Measurements from ENCODE around the gene ARID1B. TPM values are rescaled to one million over a fixed set of nuclear protein-coding genes. Genes with fewer than 3 reads are reported as not detected.

Gene ARID1B
- total RNA-seq, 1 donor from 2014 or later, result 16.3 TPM

DNA sequence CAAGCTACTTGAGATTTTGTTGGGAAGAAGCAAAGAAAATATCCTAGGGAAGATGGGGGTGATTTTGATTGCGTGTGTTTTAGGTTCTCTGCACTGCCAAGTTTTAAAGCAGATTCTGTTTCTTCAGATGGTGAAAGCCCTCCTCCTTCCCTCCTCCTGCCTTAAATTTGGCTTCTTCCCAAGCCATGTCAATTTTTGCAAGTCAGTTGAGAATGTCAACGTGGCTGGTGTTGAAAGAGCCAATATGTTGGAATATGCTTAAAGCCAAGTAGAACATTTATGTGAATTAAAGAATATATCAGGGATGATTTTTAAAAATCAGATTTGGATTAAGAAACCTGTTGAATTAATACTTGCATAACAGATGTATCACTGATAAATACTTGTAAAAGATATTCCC lies 270.8 kb downstream of the ARID1B start:
- no peak for FAIRE-seq
- Histone ChIP-seq H3K27me3 (ENCODE audit: control insufficient read depth, insufficient read depth, low read length) (no peaks in the 10 kb centered on the region), H3K4me3 (ENCODE audit: low read depth, low read length) (no peak overlapping the region), H3K36me3 (ENCODE audit: control insufficient read depth, insufficient read depth, low read length) (no peaks in the 10 kb centered on the region)
- no peak for DNase-seq (ENCODE audit: low read depth)
- TF ChIP-seq CTCF (IDR thresholded peaks at IDR 0.05; ENCODE audit: insufficient read depth, low read length, severe bottlenecking), result no peak

- Histone ChIP-seq H3K27me3 (ENCODE audit: control insufficient read depth, insufficient read depth, low read length) (no peaks in the 10 kb centered on the region), H3K36me3 (ENCODE audit: control insufficient read depth, insufficient read depth, low read length) (no peaks in the 10 kb centered on the region), H3K4me3 (ENCODE audit: low read depth, low read length) (no peak overlapping the region)
- DNase-seq (ENCODE audit: low read depth) (no peak), FAIRE-seq (no peak)
- no peak for TF ChIP-seq CTCF (IDR thresholded peaks at IDR 0.05; ENCODE audit: insufficient read depth, low read length, severe bottlenecking)
Observed at GRCh38 chr6:157049133-157049532, 272.0 kb downstream of the ARID1B start.

DNA sequence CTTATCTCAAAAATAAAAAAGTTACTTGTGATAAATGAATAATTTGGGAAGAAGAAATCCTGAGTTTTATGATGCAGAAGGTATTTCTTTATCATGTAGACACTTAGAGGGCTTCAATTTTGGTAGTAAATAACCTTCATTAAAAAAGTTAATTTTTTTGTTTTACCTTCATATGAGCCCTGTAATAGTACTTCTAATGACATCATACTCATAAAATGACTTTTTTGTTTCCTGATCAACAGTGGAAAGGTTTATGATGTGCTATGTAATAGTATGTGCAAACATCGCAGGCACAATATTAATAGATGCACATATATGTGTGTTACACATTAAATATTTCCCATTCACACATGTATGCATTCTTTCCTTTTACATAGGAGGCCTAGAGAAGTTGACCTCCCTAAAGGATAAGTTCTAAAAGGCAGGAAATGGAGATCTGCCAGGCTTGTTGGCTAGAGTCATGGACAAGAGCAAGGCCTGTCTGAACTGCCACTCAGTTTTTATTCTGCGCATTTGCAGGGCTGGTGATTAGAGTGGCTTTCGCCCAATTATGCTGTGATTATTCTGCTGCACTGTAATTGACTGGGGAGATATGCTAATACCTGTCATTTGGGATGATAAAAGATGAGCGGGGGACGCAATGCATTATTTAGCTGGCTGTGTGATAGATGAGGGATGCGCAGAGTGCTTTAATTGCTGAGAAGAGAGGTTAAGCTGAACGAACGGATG lies 273.5 kb downstream of the ARID1B start:
- Histone ChIP-seq H3K36me3 (ENCODE audit: control insufficient read depth, insufficient read depth, low read length) (no peaks in the 10 kb centered on the region), H3K4me3 (ENCODE audit: low read depth, low read length) (no peak overlapping the region), H3K27me3 (ENCODE audit: control insufficient read depth, insufficient read depth, low read length) (no peaks in the 10 kb centered on the region)
- TF ChIP-seq CTCF (IDR thresholded peaks at IDR 0.05; ENCODE audit: insufficient read depth, low read length, severe bottlenecking), result no peak
- no peak for FAIRE-seq
- no peak for DNase-seq (ENCODE audit: low read depth)

DNA sequence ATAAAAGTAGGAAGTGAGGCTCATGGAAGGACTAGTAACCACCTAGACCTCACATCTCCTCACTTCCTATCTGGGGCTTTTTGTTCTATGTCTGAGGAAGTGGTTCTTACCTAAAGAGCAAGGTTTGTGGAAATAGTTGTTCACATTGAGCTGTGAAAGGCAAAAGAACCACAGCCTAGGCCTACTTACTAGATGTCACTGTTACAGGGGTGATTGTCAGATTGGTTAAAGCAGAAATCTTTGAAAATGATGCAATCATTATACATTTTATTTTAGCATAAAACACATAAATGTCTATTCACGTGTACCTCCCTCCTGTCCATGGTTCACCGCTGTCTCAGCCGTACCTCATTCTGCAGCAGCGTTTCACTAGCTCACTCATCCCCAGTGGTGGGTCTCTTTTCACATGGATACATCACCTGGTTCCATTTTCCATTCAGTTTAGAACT lies 277.4 kb downstream of the ARID1B start:
- no peak overlapping the region for H3K4me3 ChIP-seq (ENCODE audit: low read depth, low read length)
- H3K36me3 ChIP-seq (ENCODE audit: control insufficient read depth, insufficient read depth, low read length), result no peaks in the 10 kb centered on the region
- no peaks in the 10 kb centered on the region for H3K27me3 ChIP-seq (ENCODE audit: control insufficient read depth, insufficient read depth, low read length)
- FAIRE-seq (no peak), DNase-seq (ENCODE audit: low read depth) (no peak)
- TF ChIP-seq CTCF (IDR thresholded peaks at IDR 0.05; ENCODE audit: insufficient read depth, low read length, severe bottlenecking), result no peak

GRCh38 chr6:157055863-157056262 lies 278.7 kb downstream of the ARID1B start:
- no peak for TF ChIP-seq CTCF (IDR thresholded peaks at IDR 0.05; ENCODE audit: insufficient read depth, low read length, severe bottlenecking)
- no peak for DNase-seq (ENCODE audit: low read depth)
- no peak for FAIRE-seq
- H3K27me3 ChIP-seq (ENCODE audit: control insufficient read depth, insufficient read depth, low read length), result no peaks in the 10 kb centered on the region
- H3K36me3 ChIP-seq (ENCODE audit: control insufficient read depth, insufficient read depth, low read length), result no peaks in the 10 kb centered on the region
- H3K4me3 ChIP-seq (ENCODE audit: low read depth, low read length), result no peak overlapping the region

DNA sequence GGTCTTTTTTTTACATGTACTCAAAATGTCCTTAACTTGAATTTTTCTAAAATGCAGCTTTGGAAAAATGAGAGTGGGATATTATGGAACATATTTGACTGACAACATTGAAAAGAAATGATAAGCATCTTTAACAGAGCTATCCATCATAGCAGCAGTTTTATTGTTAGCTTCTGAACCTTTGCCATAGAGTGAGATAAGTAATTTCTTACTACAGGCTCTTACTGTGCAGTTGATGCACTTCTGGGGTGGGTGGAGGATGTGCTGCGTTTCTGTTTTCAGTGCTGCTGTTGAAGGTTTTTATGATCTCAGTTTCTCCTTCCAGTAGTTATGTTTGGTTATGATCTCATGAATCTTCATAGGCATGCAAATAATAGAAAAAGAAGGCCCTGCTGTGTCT lies 279.1 kb downstream of the ARID1B start:
- Histone ChIP-seq H3K36me3 (ENCODE audit: control insufficient read depth, insufficient read depth, low read length) (no peaks in the 10 kb centered on the region), H3K4me3 (ENCODE audit: low read depth, low read length) (no peak overlapping the region), H3K27me3 (ENCODE audit: control insufficient read depth, insufficient read depth, low read length) (no peaks in the 10 kb centered on the region)
- no peak for TF ChIP-seq CTCF (IDR thresholded peaks at IDR 0.05; ENCODE audit: insufficient read depth, low read length, severe bottlenecking)
- FAIRE-seq (no peak), DNase-seq (ENCODE audit: low read depth) (no peak)
